HCT116 (cell line): Measurements from ENCODE around the gene SERPINB6. TPM values are rescaled to one million over a fixed set of nuclear protein-coding genes. Genes with fewer than 3 reads are reported as not detected.

Experiments used
- ATAC-seq: fragments of 200-7000 bp; cut with Tn5 transposase; 2 replicates; pipeline ENCODE4 v1.9.1; 2020; ENCODE audit warnings: mild to moderate bottlenecking, moderate library complexity
- BruUV-seq: library from RNA; stranded (reverse); fragments of 400-500 nt; replicated peaks from 2 replicates; lab custom pipeline; 2021; lab: Mats Ljungman, UMichigan
- CTCF ChIA-PET: fragments of 300-600 bp; sonication (Branson Sonifier 250); formaldehyde crosslinking; loops from one replicate; lab custom pipeline; 2021; ENCODE audit warnings: antibody characterized with exemption; lab: Charles Lee
- POLR2A ChIA-PET: fragments of 300-600, 350-600 bp; sonication (Branson Sonifier 250); formaldehyde crosslinking; loops from one replicate; lab custom pipeline; 2021; ENCODE audit warnings: antibody characterized with exemption; lab: Charles Lee
- RAD21 ChIA-PET, 2 experiments: fragments of 300-600 bp; sonication (Branson Sonifier 250); formaldehyde crosslinking; loops; one replicate each; lab custom pipeline; 2023; ENCODE audit warnings: low total read pairs in 2 of 2; ENCODE audit not compliant: uncharacterized antibody in 2 of 2, unreplicated experiment in 2 of 2, low non-redundant PET in 1 of 2; lab: Charles Lee
- DNase-seq: peaks from one replicate; pipeline ENCODE4 v3.0.0-alpha.2; 2010; ENCODE audit warnings: low read depth, low spot score
- H2AFZ ChIP-seq: fragments of 200-600 bp; shearing (Covaris generic), sonication (generic); 2 replicates; pipeline ENCODE4 v1.6.1; 2017; ENCODE audit warnings: low read depth, mixed run types, mixed read lengths, antibody characterized with exemption, low read length; ENCODE audit not compliant: poor library complexity, severe bottlenecking
- H3K27ac ChIP-seq: 2 replicates; pipeline ENCODE4 v1.5.1; 2012; ENCODE audit warnings: low read depth, low read length
- H3K27me3 ChIP-seq: fragments of 200-600 bp; sonication (generic); 2 replicates; pipeline ENCODE4 v1.6.1; 2016; ENCODE audit warnings: mixed run types, low read length, mixed read lengths; ENCODE audit not compliant: insufficient read depth
- H3K36me3 ChIP-seq, 2 experiments: fragments of 200-500 bp in 1 of 2; fragments of 200-600 bp in 1 of 2; sonication (Bioruptor generic) in 1 of 2; sonication (generic) in 1 of 2; 2 replicates each; pipeline versions ENCODE4 v1.5.1 to v1.6.1; 2014 to 2016; ENCODE audit warnings: low read length in 2 of 2, inconsistent platforms in 1 of 2, mixed read lengths in 1 of 2, mixed run types in 1 of 2; ENCODE audit not compliant: insufficient read depth in 2 of 2, control insufficient read depth in 1 of 2
- H3K4me1 ChIP-seq, 2 experiments: fragments of 200-600 bp in 1 of 2; sonication (generic) in 1 of 2; 2 replicates each; pipeline versions ENCODE4 v1.5.1 to v1.6.1; 2012 to 2017; ENCODE audit warnings: low read length in 2 of 2, inconsistent platforms in 1 of 2, mild to moderate bottlenecking in 1 of 2, mixed read lengths in 1 of 2, mixed run types in 1 of 2, moderate library complexity in 1 of 2; ENCODE audit not compliant: insufficient read depth in 2 of 2, control insufficient read depth in 1 of 2
- H3K4me2 ChIP-seq: fragments of 200-600 bp; sonication (generic); 2 replicates; pipeline ENCODE4 v1.6.1; 2017; ENCODE audit warnings: mixed run types, low read length, mixed read lengths
- H3K4me3 ChIP-seq, 2 experiments: fragments of 200-600 bp in 1 of 2; sonication (generic) in 1 of 2; replicated peaks in 1 of 2; 2 replicates each; pipeline ENCODE4 v1.5.1; 2011 to 2016; ENCODE audit warnings: low read length in 2 of 2, control low read depth in 1 of 2, low read depth in 1 of 2, mild to moderate bottlenecking in 1 of 2, mixed read lengths in 1 of 2, mixed run types in 1 of 2
- H3K79me2 ChIP-seq: fragments of 200-600 bp; sonication (generic); 2 replicates; pipeline ENCODE4 v1.6.1; 2017; ENCODE audit warnings: mild to moderate bottlenecking, mixed run types, low read length, moderate library complexity, mixed read lengths; ENCODE audit not compliant: insufficient read depth
- H3K9ac ChIP-seq: fragments of 200-600 bp; sonication (generic); 2 replicates; pipeline ENCODE4 v1.6.1; 2016; ENCODE audit warnings: low read length, mixed read lengths
- H3K9me2 ChIP-seq: fragments of 200-600 bp; sonication (generic), shearing (Covaris generic); 2 replicates; pipeline ENCODE4 v1.6.1; 2017; ENCODE audit warnings: mixed run types, mild to moderate bottlenecking, moderate library complexity; ENCODE audit not compliant: insufficient read depth
- H3K9me3 ChIP-seq, 2 experiments: fragments of 200-500 bp in 1 of 2; fragments of 200-600 bp in 1 of 2; sonication (Bioruptor generic) in 1 of 2; sonication (generic) in 1 of 2; 2 replicates each; pipeline ENCODE4 v1.6.1; 2014 to 2017; ENCODE audit warnings: low read length in 2 of 2, mixed read lengths in 2 of 2, inconsistent platforms in 1 of 2, low read depth in 1 of 2, mild to moderate bottlenecking in 1 of 2, mixed run types in 1 of 2, moderate library complexity in 1 of 2; ENCODE audit not compliant: control insufficient read depth in 1 of 2, insufficient read depth in 1 of 2
- H4K20me1 ChIP-seq: fragments of 200-600 bp; sonication (generic), shearing (Covaris generic); 2 replicates; pipeline ENCODE4 v1.6.1; 2017; ENCODE audit warnings: mixed run types, mild to moderate bottlenecking, moderate library complexity; ENCODE audit not compliant: insufficient read depth
- CBX3 ChIP-seq: IDR thresholded peaks from 2 replicates; pipeline ENCODE4 v1.6.1; 2012; ENCODE audit warnings: low read depth
- CEBPB ChIP-seq: IDR thresholded peaks from 2 replicates; pipeline ENCODE4 v1.6.1; 2012; ENCODE audit warnings: low read depth
- CTCF ChIP-seq, 3 experiments: fragments of 200-600 bp in 1 of 3; sonication (generic) in 1 of 3; IDR thresholded peaks in 2 of 3; conservative IDR thresholded peaks in 1 of 3; 2 replicates each; pipeline ENCODE4 v1.5.1; 2012 to 2017; ENCODE audit warnings: low read depth in 2 of 3, low read length in 2 of 3, antibody characterized with exemption in 1 of 3, borderline replicate concordance in 1 of 3, control low read depth in 1 of 3, mild to moderate bottlenecking in 1 of 3, mixed read lengths in 1 of 3, mixed run types in 1 of 3, moderate library complexity in 1 of 3; ENCODE audit not compliant: insufficient read depth in 1 of 3
- EGR1 ChIP-seq: IDR thresholded peaks from 2 replicates; pipeline ENCODE4 v1.6.1; 2012; ENCODE audit warnings: low read depth
- FOSL1 ChIP-seq: IDR thresholded peaks from 2 replicates; pipeline ENCODE4 v1.6.1; 2012; ENCODE audit warnings: low read depth
- JUND ChIP-seq: IDR thresholded peaks from 2 replicates; pipeline ENCODE4 v1.6.1; 2012
- SIN3A ChIP-seq: IDR thresholded peaks from 2 replicates; pipeline ENCODE4 v1.6.1; 2012; ENCODE audit warnings: low read depth
- TCF7L2 ChIP-seq: IDR thresholded peaks from 2 replicates; pipeline ENCODE4 v1.7.0; 2011; ENCODE audit warnings: borderline replicate concordance, inconsistent platforms; ENCODE audit not compliant: insufficient read depth, insufficient read length; ENCODE audit errors: extremely low read depth
- YY1 ChIP-seq: IDR thresholded peaks from 2 replicates; pipeline ENCODE4 v1.6.1; 2011; ENCODE audit warnings: low read length, low read depth, moderate library complexity, mild to moderate bottlenecking; ENCODE audit not compliant: insufficient replicate concordance; ENCODE audit errors: extremely low read depth
- ZBTB33 ChIP-seq: IDR thresholded peaks from 2 replicates; pipeline ENCODE4 v1.6.1; 2011; ENCODE audit warnings: mild to moderate bottlenecking, low read length, moderate library complexity; ENCODE audit not compliant: insufficient replicate concordance; ENCODE audit errors: extremely low read depth
- ZFX ChIP-seq: fragments of 450-650 bp; IDR thresholded peaks from 2 replicates; pipeline ENCODE4 v1.6.1; 2017
- ZNF274 ChIP-seq: fragments of 200-500 bp; sonication (Bioruptor generic); IDR thresholded peaks from 2 replicates; pipeline ENCODE4 v1.6.1; 2014; ENCODE audit warnings: mild to moderate bottlenecking, low read depth, low read length, inconsistent platforms
- intact Hi-C: fragments of 100-400 bp; cut with micrococcal nuclease; formaldehyde crosslinking; loops from 2 replicates; pipeline ENCODE4 v1.10.0; 2022
- total RNA-seq: library from RNA; stranded (reverse); gene quantifications from one replicate; pipeline ENCODE4 v1.2.1, GENCODE V29; 2021; ENCODE audit not compliant: unreplicated experiment
- TF ChIP-seq, protein P1 (sequence below): IDR thresholded peaks from 2 replicates; pipeline ENCODE4 v1.6.1; 2012
- TF ChIP-seq, protein P2 (sequence below): IDR thresholded peaks from 2 replicates; pipeline ENCODE4 v1.6.1; 2012; ENCODE audit warnings: low read depth

SERPINB6 gene
- total RNA-seq, 1 experiment from 2014 or later, result 103 TPM

DNA sequence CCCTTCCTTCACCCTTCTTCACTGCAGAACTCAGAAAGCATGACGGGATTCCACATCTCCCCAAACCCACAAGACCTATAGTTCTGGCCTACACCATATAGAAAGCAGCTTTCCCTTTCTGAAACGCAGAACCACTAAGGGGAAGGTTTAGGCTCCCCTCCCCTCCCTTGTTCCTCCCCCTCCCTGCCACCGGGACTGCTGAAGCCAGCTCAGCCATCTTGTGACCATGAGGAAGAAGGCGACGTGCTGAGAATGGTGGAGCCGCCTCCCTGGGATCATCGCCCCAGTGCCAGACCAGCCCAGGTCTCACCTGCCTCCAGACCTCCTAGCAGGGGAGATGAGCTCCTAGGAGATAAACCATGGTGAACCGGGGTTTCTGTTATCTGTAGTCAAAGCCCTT is 19.6 kb downstream of the SERPINB6 start:
- Histone ChIP-seq H3K4me2 (no peak overlapping the region), H3K4me1 (peaks cover 10 to 18% of the 10 kb centered on the region in 2 experiments), H3K9me3 (no peaks in the 10 kb centered on the region), H4K20me1 (no peaks in the 10 kb centered on the region), H3K79me2 (no peaks in the 10 kb centered on the region), H3K36me3 (peaks cover 5 to 17% of the 10 kb centered on the region in 2 experiments; a peak in 3 of 4 replicates), H3K9ac (no peak overlapping the region), H3K9me2 (no peaks in the 10 kb centered on the region), H2AFZ (no peak overlapping the region), H3K4me3 (no peak overlapping the region), H3K27me3 (no peaks in the 10 kb centered on the region), H3K27ac (no peak overlapping the region)
- intact Hi-C loops, result loop anchor here (1.0 kb wide), 2 partner anchors 21 to 38 kb away; no protein-coding TSS in a partner anchor
- DNase-seq (no peak), ATAC-seq (no peak)
- no peak for TF ChIP-seq FOSL1
- TF ChIP-seq CTCF (IDR thresholded peaks at IDR 0.05 in 2 of 3, conservative IDR thresholded peaks at IDR 0.05 in 1 of 3; ENCODE audit: borderline replicate concordance in 1 of 3, insufficient read depth in 1 of 3, low read depth in 2 of 3, low read length in 2 of 3), result no peak
- TF ChIP-seq CBX3, result no peak
- no peak for TF ChIP-seq CEBPB
- TF ChIP-seq, protein P1, sequence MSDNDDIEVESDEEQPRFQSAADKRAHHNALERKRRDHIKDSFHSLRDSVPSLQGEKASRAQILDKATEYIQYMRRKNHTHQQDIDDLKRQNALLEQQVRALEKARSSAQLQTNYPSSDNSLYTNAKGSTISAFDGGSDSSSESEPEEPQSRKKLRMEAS, result no peak
- no peak for TF ChIP-seq SIN3A
- TF ChIP-seq TCF7L2, result no peak
- TF ChIP-seq, protein P2, sequence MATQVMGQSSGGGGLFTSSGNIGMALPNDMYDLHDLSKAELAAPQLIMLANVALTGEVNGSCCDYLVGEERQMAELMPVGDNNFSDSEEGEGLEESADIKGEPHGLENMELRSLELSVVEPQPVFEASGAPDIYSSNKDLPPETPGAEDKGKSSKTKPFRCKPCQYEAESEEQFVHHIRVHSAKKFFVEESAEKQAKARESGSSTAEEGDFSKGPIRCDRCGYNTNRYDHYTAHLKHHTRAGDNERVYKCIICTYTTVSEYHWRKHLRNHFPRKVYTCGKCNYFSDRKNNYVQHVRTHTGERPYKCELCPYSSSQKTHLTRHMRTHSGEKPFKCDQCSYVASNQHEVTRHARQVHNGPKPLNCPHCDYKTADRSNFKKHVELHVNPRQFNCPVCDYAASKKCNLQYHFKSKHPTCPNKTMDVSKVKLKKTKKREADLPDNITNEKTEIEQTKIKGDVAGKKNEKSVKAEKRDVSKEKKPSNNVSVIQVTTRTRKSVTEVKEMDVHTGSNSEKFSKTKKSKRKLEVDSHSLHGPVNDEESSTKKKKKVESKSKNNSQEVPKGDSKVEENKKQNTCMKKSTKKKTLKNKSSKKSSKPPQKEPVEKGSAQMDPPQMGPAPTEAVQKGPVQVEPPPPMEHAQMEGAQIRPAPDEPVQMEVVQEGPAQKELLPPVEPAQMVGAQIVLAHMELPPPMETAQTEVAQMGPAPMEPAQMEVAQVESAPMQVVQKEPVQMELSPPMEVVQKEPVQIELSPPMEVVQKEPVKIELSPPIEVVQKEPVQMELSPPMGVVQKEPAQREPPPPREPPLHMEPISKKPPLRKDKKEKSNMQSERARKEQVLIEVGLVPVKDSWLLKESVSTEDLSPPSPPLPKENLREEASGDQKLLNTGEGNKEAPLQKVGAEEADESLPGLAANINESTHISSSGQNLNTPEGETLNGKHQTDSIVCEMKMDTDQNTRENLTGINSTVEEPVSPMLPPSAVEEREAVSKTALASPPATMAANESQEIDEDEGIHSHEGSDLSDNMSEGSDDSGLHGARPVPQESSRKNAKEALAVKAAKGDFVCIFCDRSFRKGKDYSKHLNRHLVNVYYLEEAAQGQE, result no peak
- no peak for TF ChIP-seq EGR1
- no peak for TF ChIP-seq YY1
- TF ChIP-seq ZNF274, result no peak
- no peak for TF ChIP-seq ZFX
- TF ChIP-seq JUND, result no peak
- no peak for TF ChIP-seq ZBTB33
- ChIA-PET POLR2A (interaction anchor here (0.8 to 1.9 kb wide), 4 partner anchors 35 to 161 kb away, joined by 3 to 14 read pairs (median 7); partner anchors contain the start of gene SERPINB1), CTCF (interaction anchor here (1.1 to 4.2 kb wide), 29 partner anchors 9 to 161 kb away, joined by 3 to 58 read pairs (median 8); partner anchors contain the start of genes NQO2, SERPINB1 and SERPINB6), RAD21 (interaction anchor here (0.6 to 1.6 kb wide), 3 partner anchors 36 to 106 kb away, joined by 3 to 14 read pairs (median 4); no protein-coding TSS in a partner anchor)
- no TSS peak for BruUV-seq
